ENCODE measurements around the gene KRTAP10-4.

KRTAP10-4 gene

DNA sequence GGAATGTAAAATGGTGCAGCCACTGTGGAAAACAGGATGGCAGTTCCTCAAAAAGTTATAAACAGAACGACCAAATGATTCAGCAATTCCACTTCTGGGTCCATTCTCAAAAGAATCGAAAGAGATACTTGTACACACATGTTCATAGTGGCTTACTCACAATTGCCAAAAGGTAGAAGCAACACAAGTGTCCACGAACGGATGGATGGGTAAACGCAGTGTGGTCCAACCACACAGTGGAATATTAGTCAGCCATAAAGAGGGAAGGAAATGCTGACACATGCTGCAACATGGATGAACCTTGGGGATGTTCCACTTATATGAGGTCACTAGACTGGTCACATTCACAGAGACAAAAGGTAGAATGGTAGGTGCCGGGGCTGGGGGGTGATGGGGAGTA is 38.8 kb upstream of the KRTAP10-4 start:
- Histone ChIP-seq H3K9me3 (ENCODE audit: severe bottlenecking) (no peaks in the 10 kb centered on the region), H3K4me3 (ENCODE audit: low read depth, low read length) (no peak overlapping the region), H3K36me3 (no peaks in the 10 kb centered on the region), H3K27me3 (ENCODE audit: insufficient read depth, low read depth, severe bottlenecking) (no peaks in the 10 kb centered on the region), H3K27ac (no peak overlapping the region)
- DNase-seq: no peak
- no peak for TF ChIP-seq CTCF (IDR thresholded peaks at IDR 0.05; ENCODE audit: low read depth, low read length)

DNA sequence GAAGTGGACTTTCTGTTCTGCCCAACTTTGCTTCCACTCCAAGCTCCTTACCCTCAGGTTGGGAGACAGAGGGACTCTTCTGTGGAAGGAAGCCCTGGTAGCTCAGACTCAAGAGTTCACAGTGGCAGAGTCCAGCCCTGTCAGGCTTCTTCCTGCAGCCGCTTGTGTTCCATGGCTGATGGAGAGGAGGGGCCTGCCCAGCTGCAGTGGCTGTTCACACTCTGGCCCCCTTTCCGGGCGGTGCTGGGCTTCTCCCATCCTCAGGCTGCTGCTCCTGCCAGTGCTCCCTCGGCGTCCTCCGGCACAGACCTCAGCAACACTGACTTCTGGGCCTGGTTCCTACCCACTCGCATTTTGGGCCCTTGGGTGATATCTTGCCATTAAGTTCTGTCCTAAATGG is 37.6 kb upstream of the KRTAP10-4 start:
- DNase-seq: peak; percentile 9
- Histone ChIP-seq H3K9me3 (ENCODE audit: severe bottlenecking) (no peaks in the 10 kb centered on the region), H3K4me3 (ENCODE audit: low read depth, low read length) (no peak overlapping the region), H3K36me3 (no peaks in the 10 kb centered on the region), H3K27me3 (ENCODE audit: insufficient read depth, low read depth, severe bottlenecking) (no peaks in the 10 kb centered on the region), H3K27ac (no peak overlapping the region)
- TF ChIP-seq CTCF (IDR thresholded peaks at IDR 0.05; ENCODE audit: low read depth, low read length): no peak

DNA sequence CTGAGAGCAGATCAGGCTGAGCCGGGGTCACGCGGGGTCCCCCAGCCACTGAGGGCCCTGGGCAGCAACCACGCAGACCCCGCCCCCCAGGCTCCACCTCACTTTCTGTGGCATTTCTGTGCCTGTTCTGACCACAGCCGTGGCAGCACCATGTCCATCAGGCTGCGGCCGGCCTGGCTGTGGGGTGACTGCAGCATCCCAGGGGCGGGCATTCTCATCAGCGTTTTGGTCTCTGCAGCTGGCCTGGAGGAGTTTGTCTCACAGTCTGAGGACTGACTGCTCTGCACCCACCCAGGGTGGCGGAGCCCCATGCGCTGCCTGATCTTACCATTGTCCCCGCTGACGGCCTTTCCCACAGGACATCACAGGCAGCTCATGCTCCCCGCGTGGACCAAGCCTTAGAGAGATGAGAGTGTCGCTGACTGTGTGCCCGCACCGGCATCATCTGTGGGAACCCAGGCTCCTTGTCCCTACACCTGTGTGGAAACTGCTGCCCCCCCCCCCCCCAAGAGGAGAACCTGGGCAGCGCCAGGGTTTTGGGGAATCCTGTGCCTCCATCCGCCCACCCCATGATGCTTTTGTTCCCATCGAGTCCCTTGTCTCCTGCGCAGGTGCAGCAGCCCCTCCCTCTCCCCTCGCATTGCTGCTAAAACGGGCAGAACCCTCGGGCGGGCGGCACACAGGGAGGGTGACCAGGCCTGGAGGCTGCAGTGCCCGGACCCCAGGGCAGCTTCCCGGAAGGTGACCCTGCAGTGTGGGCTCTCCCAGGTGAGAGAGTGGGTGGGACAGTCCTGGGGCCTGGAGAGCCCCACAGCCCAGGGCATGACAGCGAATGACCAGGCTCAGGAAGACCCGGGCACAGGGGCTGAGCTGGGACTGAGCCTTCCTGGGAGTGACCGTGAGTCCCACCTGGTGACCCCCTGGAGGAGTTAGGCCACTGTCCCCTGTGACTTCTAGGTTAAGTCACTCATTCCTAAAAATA is 35.3 kb upstream of the KRTAP10-4 start:
- no peak for TF ChIP-seq CTCF (IDR thresholded peaks at IDR 0.05; ENCODE audit: low read depth, low read length)
- Histone ChIP-seq H3K4me3 (ENCODE audit: low read depth, low read length) (no peak overlapping the region), H3K36me3 (no peaks in the 10 kb centered on the region), H3K27me3 (ENCODE audit: insufficient read depth, low read depth, severe bottlenecking) (no peaks in the 10 kb centered on the region), H3K9me3 (ENCODE audit: severe bottlenecking) (peaks cover 10% of the 10 kb centered on the region), H3K27ac (no peak overlapping the region)
- peak; percentile 17 for DNase-seq

- Histone ChIP-seq H3K27me3 (ENCODE audit: insufficient read depth, low read depth, severe bottlenecking) (no peaks in the 10 kb centered on the region), H3K9me3 (ENCODE audit: severe bottlenecking) (peaks cover 13% of the 10 kb centered on the region), H3K4me3 (ENCODE audit: low read depth, low read length) (no peak overlapping the region), H3K27ac (no peak overlapping the region), H3K36me3 (no peaks in the 10 kb centered on the region)
- no peak for TF ChIP-seq CTCF (IDR thresholded peaks at IDR 0.05; ENCODE audit: low read depth, low read length)
- DNase-seq: no peak
Observed at GRCh38 chr21:44539046-44539445, 34.5 kb upstream of the KRTAP10-4 start.

DNA sequence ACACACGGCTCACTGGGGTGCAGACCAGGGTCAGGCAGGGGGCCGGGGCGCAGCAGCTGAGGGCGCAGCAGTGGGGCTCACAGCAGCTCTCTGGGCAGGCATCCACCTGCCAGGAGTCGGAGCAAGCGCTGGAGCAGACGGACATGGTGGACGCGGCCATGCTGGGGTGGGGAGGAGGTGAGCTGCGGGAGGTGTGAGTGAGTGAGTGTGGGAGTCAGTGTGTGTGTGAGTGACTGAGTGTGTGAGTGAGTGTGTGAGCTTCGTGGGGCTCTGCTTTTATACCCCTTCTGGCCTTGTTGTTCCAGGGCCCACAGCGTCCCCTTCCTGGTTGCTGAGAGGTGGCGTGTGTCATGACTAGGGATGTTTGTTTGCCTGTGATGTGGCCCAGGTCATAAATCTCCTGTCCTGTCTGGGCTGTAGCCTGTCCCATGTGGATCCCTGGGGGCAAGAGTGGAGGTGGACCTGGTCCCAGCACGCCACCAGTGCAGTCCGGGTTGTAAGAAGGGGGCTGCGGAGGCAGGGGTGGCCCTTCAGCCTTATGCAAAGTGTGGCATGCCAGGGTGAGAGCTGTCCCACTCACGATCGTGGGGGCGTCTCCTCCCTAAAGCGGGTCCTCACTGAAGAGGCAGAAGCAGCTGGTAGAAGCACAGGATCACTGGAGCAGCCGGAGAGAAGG is 33.4 kb upstream of the KRTAP10-4 start, which contains the start of gene KRTAP10-1:
TSS of gene KRTAP10-1 (minus strand) at position 205 of the 676 bp plus-strand sequence. CDS start at position 160, 45 bp downstream.
- H3K9me3 ChIP-seq (ENCODE audit: severe bottlenecking): peaks cover 13% of the 10 kb centered on the region
- no peak for TF ChIP-seq CTCF (IDR thresholded peaks at IDR 0.05; ENCODE audit: low read depth, low read length)
- no peaks in the 10 kb centered on the region for H3K27me3 ChIP-seq (ENCODE audit: insufficient read depth, low read depth, severe bottlenecking)
- H3K36me3 ChIP-seq: no peaks in the 10 kb centered on the region
- H3K27ac ChIP-seq: no peak within 1 kb of the TSS
- H3K4me3 ChIP-seq (ENCODE audit: low read depth, low read length): no peak within 1 kb of the TSS
- DNase-seq: no peak
